ENCODE measurements around the gene ARFGAP3.
"Not testable (repeated sequence)": the region's sequence is repeated elsewhere in the genome, so short reads cannot be mapped to it uniquely, and the experiment has no call there.

Gene ARFGAP3

DNA sequence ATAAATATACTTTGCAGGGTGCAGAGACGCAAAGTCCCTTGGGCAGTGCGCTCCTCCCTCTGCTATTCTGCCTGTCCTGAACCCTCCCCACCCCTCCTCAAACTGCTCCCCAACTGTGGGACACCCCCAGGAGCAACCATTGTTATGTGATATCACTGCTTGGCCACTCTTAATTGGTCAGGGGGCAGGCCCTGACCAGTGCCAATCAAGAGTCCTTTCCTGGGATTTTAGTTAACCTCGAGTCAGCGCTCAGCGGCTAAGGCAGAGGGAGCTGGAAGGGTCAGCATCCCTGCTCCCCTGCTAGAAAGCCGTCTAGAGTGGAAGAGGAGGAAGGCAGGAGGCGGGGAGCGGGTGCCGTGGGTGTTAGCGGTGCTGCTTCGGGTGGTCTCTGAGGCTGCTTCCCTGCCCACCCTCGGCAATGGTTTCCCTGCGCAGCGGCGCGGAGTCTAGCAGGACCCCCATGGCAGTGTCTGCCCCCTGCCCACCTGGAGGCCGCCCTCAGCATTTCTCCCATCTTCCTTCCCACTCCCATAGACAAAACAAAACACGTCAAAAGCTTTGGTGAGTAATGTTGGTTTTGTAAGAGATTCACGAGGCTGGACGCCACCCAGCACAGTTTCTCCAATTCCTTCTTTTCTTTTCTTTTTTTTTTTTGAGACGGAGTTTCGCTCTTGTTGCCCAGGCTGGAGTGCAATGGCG lies 98.0 kb downstream of the ARFGAP3 start:
- DNase-seq, result no peak

DNA sequence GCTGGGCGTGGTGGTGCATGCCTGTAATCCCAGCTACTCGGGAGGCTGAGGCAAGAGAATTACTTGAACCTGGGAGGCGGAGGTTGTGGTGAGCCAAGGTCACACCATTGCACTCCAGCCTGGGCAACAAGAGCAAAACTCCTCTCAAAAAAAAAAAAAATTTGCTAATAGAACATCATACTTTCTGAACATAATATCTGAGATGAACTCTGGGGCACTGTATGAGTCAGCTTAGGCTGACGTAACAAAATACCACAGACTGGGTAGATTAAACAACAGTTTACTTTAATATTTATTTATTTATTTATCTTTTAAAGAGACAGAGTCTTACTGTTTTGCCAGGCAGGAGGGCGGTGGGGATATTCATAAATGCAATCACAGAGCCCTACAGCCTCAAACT lies 101.5 kb downstream of the ARFGAP3 start:
- DNase-seq, result not testable (repeated sequence)

DNA sequence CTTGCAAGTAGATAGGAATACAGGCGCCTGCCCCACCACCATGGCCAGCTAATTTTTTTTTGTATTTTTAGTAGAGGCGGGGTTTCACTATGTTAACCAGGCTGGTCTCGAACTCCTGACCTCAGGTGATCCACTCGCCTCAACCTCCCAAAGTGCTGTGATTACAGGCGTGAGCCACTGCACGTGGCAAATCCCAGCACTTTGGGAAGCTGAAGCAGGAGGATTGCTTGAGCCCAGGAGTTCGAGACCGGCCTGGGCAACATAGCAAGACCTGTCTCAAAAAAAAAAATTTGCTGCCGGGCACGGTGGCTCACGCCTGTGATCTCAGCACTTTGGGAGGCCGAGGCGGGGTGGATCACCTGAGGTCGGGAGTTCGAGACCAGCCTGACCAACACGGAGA lies 102.0 kb downstream of the ARFGAP3 start:
- DNase-seq, result not testable (repeated sequence)

DNA sequence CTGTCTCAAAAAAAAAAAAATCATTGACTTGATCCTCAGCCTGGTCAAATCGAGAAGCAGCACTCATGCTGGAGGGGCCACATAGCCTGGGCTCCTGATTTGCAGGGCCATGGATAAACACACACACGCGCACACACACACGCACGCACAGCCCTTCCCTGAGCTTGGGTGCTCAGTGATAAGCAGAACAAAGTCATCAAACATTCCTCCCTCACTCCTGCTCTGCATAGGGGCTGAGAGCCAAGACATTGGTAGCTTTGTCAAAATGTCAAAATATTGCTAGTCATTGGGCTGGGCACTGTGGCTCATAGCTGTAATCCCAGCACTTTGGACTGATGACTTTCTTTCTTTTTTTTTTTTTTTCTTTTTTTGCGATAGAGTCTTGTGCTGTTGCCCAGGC lies 102.4 kb downstream of the ARFGAP3 start:
- no peak for DNase-seq

DNA sequence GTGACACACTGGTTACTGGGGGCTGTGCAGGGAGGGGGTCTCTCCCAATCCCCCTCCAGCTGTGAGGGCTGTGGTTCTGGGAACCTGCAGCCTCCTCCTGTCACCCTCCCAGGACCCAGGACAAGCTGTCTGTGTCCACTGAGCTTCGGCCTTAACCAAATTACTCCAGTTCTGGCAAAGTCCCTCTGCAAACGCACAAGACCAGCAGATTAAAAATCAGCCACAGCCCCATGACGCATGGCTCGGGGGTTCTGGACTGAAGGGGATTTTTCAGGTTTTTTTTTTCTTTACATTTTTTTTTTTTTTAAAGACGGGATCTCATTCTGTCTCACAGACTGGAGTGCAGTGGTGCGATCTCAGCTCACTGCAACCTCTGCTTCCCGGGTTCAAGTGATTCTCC lies 104.2 kb downstream of the ARFGAP3 start:
- DNase-seq, result no peak

DNA sequence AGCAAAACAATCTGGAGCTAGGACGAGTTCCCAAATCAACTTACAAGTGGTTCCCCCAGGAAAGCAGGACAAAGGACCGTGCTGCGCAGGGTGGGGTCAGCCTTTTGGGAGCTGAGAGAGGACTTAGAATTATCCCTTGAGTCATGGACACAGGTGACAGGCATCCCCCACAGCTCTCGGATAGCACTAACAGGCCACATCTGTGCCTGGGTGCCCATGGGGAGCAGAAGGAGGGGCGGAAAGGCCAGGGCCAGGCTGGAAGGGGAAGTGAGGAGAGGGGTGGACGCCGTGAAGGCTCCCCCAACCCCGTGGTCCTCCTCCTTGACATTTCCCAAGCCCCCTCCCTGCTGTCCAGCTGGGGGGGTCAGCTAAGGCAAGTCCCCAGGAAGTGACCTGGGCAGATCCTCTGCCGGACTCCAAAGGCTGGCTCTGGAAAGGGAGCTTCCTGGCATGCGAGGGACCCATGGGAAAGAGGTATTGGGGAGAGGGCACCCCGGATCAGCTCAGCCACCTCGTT lies 104.8 kb downstream of the ARFGAP3 start:
- no peak for DNase-seq

DNA sequence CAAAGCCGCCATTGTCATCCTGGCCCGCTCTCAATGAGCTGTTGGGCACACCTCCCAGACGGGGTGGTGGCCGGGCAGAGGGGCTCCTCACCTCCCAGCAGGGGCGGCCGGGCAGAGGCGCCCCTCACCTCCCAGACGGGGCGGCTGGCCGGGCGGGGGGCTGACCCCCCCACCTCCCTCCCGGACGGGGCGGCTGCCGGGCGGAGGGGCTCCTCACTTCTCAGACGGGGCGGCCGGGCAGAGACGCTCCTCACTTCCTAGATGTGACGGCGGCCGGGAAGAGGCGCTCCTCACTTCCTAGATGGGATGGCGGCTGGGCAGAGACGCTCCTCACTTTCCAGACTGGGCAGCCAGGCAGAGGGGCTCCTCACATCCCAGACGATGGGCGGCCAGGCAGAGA lies 106.7 kb downstream of the ARFGAP3 start:
- DNase-seq, result not testable (repeated sequence)

DNA sequence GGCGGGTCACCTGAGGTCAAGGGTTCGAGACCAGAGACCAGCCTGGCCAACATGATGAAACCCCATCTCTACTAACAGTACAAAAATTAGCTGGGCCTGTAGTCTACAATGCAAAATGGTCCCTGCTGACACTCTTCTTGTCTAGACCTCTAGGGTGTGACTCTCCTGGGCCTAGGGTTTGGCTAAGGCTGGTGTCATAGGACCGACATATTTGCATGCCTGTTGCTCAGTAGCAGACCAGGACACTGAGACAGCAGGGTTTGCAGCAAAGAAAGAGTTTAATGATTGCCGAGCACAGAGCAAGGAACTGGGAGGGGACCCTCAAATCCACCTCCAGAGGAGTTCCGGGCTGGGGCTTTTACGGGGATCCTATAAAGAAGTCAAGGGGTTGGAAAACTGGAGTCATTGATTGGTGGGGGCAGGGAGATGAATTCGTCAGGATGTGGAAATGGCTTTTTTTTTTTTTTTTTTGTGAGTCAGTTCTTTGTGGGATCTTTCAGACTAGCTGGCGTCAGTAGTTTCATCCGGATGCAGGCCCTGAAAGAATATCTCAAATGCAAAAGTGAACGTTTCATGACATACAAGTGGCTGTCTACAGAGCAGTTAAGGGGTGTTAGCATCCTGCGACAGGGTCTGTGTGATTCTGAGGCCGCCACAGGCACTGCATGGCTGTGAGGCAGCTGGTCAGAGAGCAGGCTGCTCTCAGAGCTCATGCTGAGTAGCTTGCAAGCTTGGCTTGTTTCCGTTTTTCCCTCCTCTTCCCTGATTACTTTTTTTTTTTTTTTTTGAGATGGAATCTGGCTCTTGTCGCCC lies 109.2 kb downstream of the ARFGAP3 start:
- no peak for DNase-seq
